Measurements from ENCODE around the gene DHRS3. TPM values are rescaled to one million over a fixed set of nuclear protein-coding genes. Genes with fewer than 3 reads are reported as not detected.

Gene DHRS3
- total and polyA plus RNA-seq, 8 donors: 47.7 to 98.6 (median 62.0) TPM

GRCh38 chr1:12562955-12563576 lies 54.9 kb downstream of the DHRS3 start:
- 72 to 83% methylated on average over 3 of the region's 3 CpGs for WGBS, 2 donors
- Histone ChIP-seq H3K4me3 (no peak overlapping the region), H3K4me1 (no peaks in the 10 kb centered on the region), H3K27ac (no peak overlapping the region), H3K36me3 (peaks cover 0 to 12% (median 2%) of the 10 kb centered on the region in 3 donors), H3K9me3 (no peaks in the 10 kb centered on the region), H3K27me3 (no peaks in the 10 kb centered on the region)
- intact Hi-C loops (cut with DNase I): no loop called here
- peak in 1 of 6 donors; percentile 3 for DNase-seq
- no peak for TF ChIP-seq CTCF (IDR thresholded peaks at IDR 0.05)
- no peak for ATAC-seq
- FAIRE-seq: no peak

DNA sequence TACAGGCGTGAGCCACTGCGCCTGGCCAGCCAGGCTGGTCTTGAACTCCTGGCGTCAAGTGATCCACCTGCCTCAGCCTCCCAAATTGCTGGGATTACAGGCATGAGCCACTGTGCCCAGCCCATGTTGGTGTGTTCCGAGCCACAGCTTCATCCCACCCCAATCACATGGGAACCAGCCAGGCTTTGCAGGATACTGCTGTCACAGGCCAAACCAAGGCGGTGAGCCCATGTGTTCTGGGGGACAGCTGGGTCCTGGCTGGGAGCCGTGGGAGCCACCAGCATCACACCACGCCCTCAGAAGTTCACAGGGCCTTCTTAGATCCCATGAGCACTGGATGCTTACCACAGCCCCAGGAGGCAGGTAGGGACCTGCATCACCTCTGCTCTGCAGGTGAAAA lies 56.9 kb downstream of the DHRS3 start:
- Histone ChIP-seq H3K27me3 (no peaks in the 10 kb centered on the region), H3K4me1 (no peaks in the 10 kb centered on the region), H3K27ac (no peak overlapping the region), H3K36me3 (no peaks in the 10 kb centered on the region), H3K4me3 (no peak overlapping the region), H3K9me3 (no peaks in the 10 kb centered on the region)
- 95 to 99% methylated on average over 7 of the region's 7 CpGs for WGBS, 2 donors
- intact Hi-C loops (cut with DNase I): no loop called here
- no peak for FAIRE-seq
- ATAC-seq: no peak
- no peak for TF ChIP-seq CTCF (IDR thresholded peaks at IDR 0.05)
- DNase-seq: peak in 1 of 6 donors; percentile 7

DNA sequence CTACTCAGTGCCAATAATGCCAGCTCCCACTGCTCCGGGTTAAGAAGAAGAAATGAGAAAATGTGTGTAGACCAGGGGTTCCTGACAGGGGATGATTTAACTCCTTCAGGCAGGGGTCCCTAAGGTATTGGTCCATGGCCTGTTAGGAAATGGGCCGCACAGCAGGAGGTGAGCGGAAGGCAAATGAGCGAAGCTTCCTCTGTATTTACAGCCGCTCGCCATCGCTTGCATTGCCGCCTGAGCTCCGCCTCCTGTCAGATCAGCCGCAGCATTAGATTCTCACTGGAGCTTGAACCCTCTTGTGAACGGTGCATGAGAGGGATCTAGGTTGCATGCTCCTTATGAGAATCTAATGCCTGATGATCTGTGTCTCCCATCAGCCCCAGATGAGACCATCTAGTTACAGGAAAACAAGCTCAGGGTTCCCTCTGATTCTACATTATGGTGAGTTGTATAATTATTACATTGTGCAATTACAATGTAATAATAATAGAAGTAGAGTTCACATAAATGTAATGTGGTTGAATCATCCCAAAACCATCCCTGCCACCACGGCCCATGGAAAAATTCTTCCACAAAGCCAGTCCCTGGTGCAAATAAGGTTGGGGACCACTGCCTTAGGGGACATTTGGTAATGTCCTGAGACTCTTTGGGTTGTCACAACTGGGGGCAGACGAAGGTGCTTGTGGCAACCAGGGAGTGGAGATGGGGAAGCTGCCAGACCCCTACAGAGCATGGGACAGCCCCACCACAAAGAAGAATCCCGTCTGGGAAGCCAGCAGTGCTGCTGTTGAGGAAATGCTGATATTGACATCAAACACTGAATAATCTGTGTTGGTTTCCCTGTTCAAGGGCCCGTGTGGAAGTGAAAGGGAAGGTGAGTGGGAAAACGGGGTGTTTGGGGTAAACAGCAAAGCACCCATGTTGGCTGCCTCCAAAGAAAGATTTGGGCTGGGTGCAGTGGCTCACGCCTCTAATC lies 60.8 kb downstream of the DHRS3 start:
- intact Hi-C loops (cut with DNase I): no loop called here
- DNase-seq: peak in 2 of 6 donors; percentile 5 to 22

DNA sequence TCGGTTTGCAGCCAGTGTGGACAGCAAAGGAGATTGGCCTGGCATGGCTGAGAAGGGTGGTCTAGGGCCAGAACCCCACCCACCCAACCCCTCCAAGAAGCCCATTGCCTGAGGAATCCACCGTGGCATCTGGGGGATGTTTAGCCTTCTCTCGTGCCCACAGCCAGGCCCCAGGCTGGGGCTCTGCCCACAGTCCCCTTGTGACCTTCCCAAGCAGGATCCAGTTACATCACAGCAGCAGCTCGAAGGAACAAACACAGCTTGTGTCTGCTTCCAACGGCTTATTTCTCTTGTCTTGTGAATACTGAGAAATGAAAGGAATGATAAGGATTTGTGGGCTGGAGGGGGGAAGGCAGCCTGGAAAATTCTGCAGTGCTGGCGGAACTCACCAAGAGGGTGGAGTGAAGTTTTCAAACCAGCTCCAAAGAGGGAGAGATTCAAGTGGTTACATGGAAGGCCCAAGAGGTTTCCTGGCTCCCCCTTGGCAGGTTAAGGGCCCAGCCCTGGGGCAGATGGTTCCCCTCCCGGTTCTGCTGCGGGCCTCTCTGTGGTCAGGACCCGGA lies 61.6 kb downstream of the DHRS3 start:
- no peaks in the 10 kb centered on the region for H3K36me3 ChIP-seq
- no peaks in the 10 kb centered on the region for H3K9me3 ChIP-seq
- no peak for TF ChIP-seq CTCF (IDR thresholded peaks at IDR 0.05)
- no peaks in the 10 kb centered on the region for H3K4me1 ChIP-seq
- 50 to 52% methylated on average over 9 of the region's 9 CpGs for WGBS, 2 donors
- peak overlapping the region in 1 of 4 donors; percentile 28 for H3K27ac ChIP-seq
- H3K27me3 ChIP-seq: no peaks in the 10 kb centered on the region
- intact Hi-C loops (cut with DNase I): no loop called here
- no peak overlapping the region for H3K4me3 ChIP-seq
- FAIRE-seq (no peak), ATAC-seq (peak; percentile 36 to 74 (median 62)), DNase-seq (peak in 2 of 6 donors; percentile 23 to 49)

More for the DNA sequence above, 60.8 kb downstream of the DHRS3 start:
- no peaks in the 10 kb centered on the region for H3K36me3 ChIP-seq
- H3K27me3 ChIP-seq: no peaks in the 10 kb centered on the region
- no peak for ATAC-seq
- H3K27ac ChIP-seq: peak overlapping the region in 1 of 4 donors; percentile 28
- no peak overlapping the region for H3K4me3 ChIP-seq
- H3K9me3 ChIP-seq: no peaks in the 10 kb centered on the region
- no peaks in the 10 kb centered on the region for H3K4me1 ChIP-seq
- no peak for TF ChIP-seq CTCF (IDR thresholded peaks at IDR 0.05)
- WGBS, 2 donors: 94 to 95% methylated on average over 17 of the region's 17 CpGs
- FAIRE-seq: no peak
